Measurements from ENCODE around the gene TACR1.

- TF ChIP-seq CTCF (conservative IDR thresholded peaks at IDR 0.05; ENCODE audit: low read depth, low read length) (no peak), EZH2phosphoT487 (IDR thresholded peaks at IDR 0.05; ENCODE audit: borderline replicate concordance, low read length) (no peak)
Measured at GRCh38 chr2:75208738-75209137, 9.4 kb upstream of the TACR1 start.
